ENCODE results near the gene SRRM3.
"Not testable (repeated sequence)": the region's sequence is repeated elsewhere in the genome, so short reads cannot be mapped to it uniquely, and the experiment has no call there.

The SRRM3 gene

DNA sequence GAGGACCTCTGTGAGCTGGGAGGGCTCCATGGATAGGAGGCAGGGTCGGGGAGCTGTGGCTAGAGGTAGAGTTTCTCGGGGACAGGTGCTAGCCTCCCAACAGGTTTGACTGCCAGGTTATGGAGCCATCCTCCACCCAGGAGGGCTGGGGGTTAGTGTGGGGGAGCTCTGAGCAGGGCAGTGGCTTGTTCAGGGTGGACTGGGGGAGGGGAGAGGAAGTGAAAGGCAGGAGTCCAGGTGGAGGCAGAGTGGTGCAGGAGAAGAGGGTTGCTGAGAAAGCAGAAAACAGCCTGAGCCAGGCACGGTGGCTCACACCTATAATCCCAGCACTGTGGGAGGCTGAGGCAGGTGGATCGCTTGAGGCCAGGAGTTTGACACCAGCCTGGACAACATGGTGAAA lies 60.2 kb downstream of the SRRM3 start:
- H3K36me3 Mint-ChIP-seq: no peaks in the 10 kb centered on the region
- no peak overlapping the region for H3K27ac Mint-ChIP-seq
- H3K4me3 Mint-ChIP-seq: no peak overlapping the region
- H3K4me1 Mint-ChIP-seq: no peaks in the 10 kb centered on the region
- no peaks in the 10 kb centered on the region for H3K9me3 Mint-ChIP-seq
- H3K27me3 Mint-ChIP-seq: peaks cover 18% of the 10 kb centered on the region

DNA sequence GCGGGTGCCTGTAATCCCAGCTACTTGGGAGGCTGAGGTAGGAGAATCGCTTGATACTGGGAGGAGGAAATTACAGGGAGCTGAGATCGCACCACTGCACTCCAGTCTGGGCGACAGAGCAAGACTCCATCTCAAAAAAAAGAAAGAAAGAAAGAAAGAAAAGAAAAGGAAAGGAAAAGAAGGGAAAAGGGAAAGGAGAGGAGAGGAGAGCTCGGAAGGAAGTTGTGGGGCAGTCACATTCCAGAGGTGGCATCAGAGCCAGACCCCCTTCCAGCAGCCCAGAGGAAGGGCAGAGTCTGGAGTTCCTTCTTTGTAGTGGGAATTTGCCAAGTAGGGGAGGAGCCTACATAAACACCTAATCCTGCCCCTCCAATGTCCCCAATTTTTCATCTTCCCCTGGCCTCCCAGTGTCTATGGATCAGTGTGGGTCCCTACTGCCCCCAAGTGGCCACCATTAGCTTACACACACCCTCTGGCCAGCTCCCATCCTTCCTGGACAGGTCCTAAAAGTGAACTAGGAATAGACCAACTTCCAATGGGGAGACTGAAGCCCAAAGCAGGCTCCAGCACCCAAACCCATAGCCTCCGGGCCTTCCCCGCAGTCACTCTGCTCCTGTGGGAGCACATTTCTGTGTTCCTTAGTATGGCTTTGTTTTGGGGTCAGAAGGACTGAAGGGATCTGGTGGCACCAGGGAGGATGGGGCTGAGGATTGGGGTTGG lies 61.1 kb downstream of the SRRM3 start:
- H3K4me3 Mint-ChIP-seq: no peak overlapping the region
- no peaks in the 10 kb centered on the region for H3K9me3 Mint-ChIP-seq
- H3K27ac Mint-ChIP-seq: no peak overlapping the region
- H3K36me3 Mint-ChIP-seq: no peaks in the 10 kb centered on the region
- peaks cover 18% of the 10 kb centered on the region for H3K27me3 Mint-ChIP-seq
- no peaks in the 10 kb centered on the region for H3K4me1 Mint-ChIP-seq

DNA sequence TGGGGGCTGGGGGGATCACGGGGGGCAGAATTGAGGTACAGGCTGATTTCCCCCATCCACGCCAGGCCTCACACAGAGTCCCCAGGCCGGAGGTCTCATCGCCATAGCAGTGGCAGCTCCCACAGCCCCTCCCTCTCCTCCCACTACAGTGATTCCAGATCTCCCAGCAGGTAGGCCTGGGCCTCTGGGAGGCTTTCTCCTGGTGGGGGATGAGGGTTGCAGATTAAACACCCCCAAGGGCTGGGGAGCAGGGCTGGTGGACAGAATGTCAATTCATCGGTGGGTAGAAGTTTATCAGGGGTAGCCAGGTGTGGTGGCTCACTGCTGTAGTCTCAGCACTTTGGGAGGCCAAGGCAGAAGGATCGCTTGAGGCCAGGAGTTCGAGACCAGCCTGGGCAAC lies 63.6 kb downstream of the SRRM3 start:
- H3K9me3 Mint-ChIP-seq: no peaks in the 10 kb centered on the region
- H3K4me1 Mint-ChIP-seq: no peaks in the 10 kb centered on the region
- H3K27me3 Mint-ChIP-seq: peaks cover 21% of the 10 kb centered on the region
- H3K4me3 Mint-ChIP-seq: no peak overlapping the region
- no peak overlapping the region for H3K27ac Mint-ChIP-seq
- no peaks in the 10 kb centered on the region for H3K36me3 Mint-ChIP-seq

DNA sequence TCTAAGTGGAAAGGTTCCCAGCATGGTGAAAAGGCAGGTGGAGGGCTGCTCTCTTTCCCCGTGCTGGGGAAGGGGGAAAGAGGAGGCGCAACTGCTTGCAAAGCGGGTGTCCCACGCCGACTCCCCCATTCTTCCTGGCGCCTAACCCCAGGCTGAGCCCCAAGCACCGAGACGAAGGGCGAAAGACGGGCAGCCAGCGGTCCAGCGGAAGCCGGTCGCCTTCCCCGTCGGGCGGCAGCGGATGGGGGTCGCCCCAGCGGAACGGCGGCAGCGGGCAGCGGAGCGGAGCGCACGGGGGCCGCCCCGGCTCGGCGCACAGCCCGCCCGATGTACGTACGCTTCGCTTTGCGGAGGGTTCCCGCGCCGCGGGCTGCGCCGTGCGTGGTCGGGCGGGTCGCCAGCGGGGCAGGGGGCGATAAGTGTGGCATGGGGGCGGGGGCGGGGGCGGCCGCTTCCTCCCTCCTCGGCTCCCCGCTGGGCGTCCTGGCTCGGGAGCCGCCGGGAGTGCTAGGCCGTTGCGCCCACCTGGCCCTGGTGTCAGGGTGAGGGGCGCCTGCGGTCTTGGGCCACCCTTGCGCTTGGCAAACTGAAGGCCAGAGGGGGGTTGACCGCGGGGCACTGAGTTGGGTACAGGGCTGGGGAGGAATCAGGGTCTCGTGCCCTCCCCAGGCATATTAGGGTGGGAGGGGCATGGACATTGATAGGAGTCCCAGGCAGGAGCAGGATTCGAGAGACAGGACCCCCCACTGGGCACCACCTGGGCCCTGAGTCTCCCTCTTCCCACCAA lies 65.6 kb downstream of the SRRM3 start:
- H3K27ac Mint-ChIP-seq: no peak overlapping the region

DNA sequence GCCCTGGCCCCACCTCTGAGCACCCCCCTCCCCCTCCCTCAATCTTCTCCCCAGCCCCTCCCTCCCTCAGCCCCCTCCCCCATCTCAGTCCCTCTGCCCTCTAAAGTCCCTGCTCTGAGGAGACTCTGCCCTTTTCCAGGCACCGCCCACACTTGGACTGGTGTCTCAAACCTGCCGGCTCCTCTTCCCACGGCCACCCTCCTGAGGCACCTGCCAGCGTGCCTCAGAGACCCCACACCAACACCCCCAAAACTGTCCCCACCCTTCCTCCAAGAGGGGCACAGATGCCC lies 66.1 kb downstream of the SRRM3 start:
- H3K27ac Mint-ChIP-seq: no peak overlapping the region
- peaks cover 15% of the 10 kb centered on the region for H3K27me3 Mint-ChIP-seq
- H3K36me3 Mint-ChIP-seq: no peaks in the 10 kb centered on the region
- H3K4me1 Mint-ChIP-seq: peaks cover 2% of the 10 kb centered on the region
- H3K9me3 Mint-ChIP-seq: no peaks in the 10 kb centered on the region
- no peak overlapping the region for H3K4me3 Mint-ChIP-seq

More for the DNA sequence above, 65.6 kb downstream of the SRRM3 start:
- Mint-ChIP-seq H3K4me3 (peak overlapping the region; percentile 36), H3K27me3 (peaks cover 17% of the 10 kb centered on the region), H3K4me1 (no peaks in the 10 kb centered on the region), H3K36me3 (no peaks in the 10 kb centered on the region), H3K9me3 (no peaks in the 10 kb centered on the region)

DNA sequence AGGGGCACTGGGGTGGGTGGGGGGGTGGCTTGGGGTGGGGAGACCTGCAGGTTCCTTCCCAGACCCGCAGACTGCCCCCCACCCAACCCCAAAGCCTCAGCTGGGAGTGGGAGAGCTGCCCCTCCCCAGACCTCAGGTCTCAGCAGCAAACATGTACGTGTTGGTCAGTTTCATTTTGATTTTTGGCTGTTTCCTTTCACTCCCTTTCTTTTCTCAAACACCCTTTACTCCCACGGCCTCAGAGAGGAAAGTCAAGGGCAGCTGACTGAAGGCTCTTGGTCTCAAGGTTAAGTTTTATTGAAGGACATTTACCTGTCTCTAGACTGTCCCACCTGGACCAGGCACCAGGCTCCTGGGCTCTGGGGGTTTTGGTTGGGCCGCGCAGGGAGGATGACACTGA lies 66.7 kb downstream of the SRRM3 start:
- Mint-ChIP-seq H3K4me1 (peaks cover 5% of the 10 kb centered on the region), H3K4me3 (no peak overlapping the region), H3K27ac (no peak overlapping the region), H3K27me3 (peaks cover 14% of the 10 kb centered on the region), H3K9me3 (no peaks in the 10 kb centered on the region), H3K36me3 (no peaks in the 10 kb centered on the region)

DNA sequence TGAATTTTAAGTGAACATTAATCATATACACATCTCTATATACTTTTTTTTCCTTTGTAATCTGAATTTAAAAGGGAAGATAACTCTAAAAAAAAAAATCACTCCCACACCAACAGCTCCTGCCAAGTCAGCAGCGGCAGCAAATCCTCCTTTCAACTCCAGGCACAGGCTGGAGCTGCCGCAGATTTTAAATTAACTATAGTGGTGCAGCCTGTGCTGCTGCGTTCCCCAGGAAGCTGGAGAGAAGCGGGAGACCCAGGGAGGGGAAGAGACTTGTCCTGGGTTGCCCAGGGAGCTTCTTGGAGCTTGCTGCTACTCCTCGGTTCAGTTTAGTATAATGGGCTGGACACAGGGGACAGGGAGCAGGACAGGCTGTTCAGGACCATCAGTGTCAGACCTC lies 68.2 kb downstream of the SRRM3 start:
- Mint-ChIP-seq H3K36me3 (no peaks in the 10 kb centered on the region), H3K9me3 (no peaks in the 10 kb centered on the region), H3K4me1 (peaks cover 9% of the 10 kb centered on the region), H3K27ac (no peak overlapping the region), H3K4me3 (no peak overlapping the region), H3K27me3 (peaks cover 10% of the 10 kb centered on the region)

DNA sequence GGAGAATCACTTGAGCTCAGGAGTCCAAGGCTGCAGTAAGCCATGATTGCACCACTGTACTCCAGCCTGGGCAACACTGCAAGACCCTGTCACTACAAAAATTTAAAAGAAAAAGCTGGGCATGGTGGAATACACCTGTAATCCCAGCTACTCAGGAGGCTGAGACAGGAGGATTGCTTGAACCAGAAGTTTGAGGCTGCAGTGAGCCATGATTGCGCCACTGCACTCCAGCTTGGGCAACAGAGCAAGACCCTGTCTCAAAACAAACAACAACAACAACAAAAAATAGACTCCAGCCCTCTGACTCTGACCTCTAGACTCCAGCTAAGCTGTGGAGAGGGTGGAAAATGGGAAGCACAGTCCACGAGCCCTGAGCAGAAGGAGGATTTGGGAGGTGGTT lies 69.7 kb downstream of the SRRM3 start:
- H3K36me3 Mint-ChIP-seq, H3K4me1 Mint-ChIP-seq, H3K4me3 Mint-ChIP-seq, H3K27ac Mint-ChIP-seq, H3K9me3 Mint-ChIP-seq: not testable (repeated sequence)
- peaks cover 13% of the 10 kb centered on the region for H3K27me3 Mint-ChIP-seq

DNA sequence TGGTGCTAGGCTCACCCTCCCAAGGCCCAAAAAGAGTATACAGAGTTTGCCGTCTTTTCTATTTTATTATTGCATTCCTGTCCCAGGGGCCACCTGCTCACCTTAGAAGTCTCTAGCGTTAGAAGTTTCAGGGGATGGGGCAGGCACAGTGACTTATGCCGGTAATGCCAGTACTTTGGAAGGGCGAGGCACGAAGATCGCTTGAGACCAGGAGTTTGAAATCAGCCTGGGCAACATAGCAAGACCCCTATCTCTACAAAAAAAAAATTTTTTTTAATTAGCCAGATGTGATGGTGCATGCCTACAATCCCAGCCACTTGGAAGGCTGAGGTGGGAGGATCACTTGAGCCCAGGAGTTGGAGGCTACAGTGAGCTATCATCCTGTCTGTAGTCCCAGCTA lies 70.4 kb downstream of the SRRM3 start:
- Mint-ChIP-seq H3K27ac (no peak overlapping the region), H3K4me1 (peaks cover 9% of the 10 kb centered on the region), H3K36me3 (no peaks in the 10 kb centered on the region), H3K27me3 (peaks cover 13% of the 10 kb centered on the region), H3K9me3 (no peaks in the 10 kb centered on the region), H3K4me3 (no peak overlapping the region)

DNA sequence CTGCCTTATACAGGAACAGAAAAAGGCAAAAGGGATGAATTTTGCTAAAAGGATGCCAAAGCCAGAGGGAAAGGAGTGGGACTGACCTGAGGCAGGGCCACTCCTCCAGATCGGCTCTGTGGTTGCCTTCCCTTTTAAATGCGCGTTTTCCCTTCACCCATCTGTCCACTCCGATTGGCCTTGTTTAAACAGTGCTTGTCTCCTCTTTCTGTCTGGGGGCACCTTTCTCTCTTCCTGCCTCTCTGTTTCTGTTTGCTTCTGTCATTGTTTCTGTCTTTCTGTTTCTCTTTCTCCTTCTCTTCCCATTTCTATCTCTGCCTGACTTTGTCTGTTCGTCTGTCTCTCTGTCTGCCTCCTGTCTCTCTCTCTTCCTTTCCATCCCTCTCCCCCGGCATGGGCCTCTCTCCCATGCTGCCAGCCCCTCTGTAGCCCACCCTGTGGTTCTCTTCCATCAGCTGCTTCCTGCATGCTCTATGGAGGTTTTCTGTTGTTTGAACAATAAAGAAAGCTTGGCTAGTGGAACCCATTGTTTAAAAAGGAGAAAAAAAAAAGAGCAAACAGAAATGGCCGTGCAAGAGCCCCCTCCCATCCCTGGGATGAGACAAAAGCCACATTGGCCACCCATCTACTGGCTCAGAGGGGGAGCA lies 71.3 kb downstream of the SRRM3 start:
- no peak overlapping the region for H3K27ac Mint-ChIP-seq
- no peaks in the 10 kb centered on the region for H3K36me3 Mint-ChIP-seq
- H3K27me3 Mint-ChIP-seq: peaks cover 12% of the 10 kb centered on the region
- no peaks in the 10 kb centered on the region for H3K9me3 Mint-ChIP-seq
- H3K4me3 Mint-ChIP-seq: no peak overlapping the region
- peaks cover 9% of the 10 kb centered on the region for H3K4me1 Mint-ChIP-seq

DNA sequence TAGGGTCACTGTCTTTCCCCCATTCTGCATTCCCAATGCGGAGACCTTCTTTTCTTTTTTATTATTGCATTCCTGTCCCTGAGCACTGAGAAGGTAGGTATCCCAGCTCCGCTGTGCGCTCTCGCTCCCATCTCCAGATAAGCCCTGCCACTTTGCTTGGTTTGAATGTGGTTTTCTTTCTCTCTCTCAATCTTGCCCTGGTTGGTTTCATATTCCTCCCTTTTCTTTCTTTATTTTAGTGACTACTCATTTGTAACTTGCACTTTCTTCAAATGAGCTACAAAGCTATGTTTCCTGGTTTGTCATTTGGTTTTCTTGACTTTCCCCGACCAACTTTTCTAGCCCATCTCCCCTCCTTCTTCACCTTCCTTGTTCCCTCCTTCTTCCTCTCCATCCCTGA lies 71.8 kb downstream of the SRRM3 start:
- Mint-ChIP-seq H3K4me1 (peaks cover 9% of the 10 kb centered on the region), H3K4me3 (no peak overlapping the region), H3K9me3 (no peaks in the 10 kb centered on the region), H3K36me3 (no peaks in the 10 kb centered on the region), H3K27ac (no peak overlapping the region), H3K27me3 (peaks cover 9% of the 10 kb centered on the region)

DNA sequence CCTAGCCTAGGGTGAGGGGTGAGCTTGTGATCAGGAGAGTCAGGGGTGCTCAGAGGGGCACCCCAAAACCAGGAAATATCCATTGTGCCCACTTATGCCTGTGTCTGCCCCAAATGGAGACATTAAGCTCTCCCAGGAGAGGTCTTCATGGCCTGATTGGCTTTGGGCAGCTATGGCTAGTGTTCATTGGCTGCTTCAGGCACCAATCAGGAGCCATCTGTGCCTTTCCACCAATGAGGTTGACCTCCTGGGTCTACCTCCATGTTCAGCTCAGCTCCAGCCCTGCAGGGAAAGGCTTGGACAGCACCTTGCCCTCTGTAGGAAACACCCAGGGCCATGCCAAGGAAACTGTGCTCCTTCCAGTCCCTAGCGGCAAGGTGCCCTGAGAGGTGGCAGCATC lies 76.8 kb downstream of the SRRM3 start:
- H3K4me3 Mint-ChIP-seq: no peak overlapping the region
- no peaks in the 10 kb centered on the region for H3K36me3 Mint-ChIP-seq
- H3K27ac Mint-ChIP-seq: no peak overlapping the region
- peaks cover 12% of the 10 kb centered on the region for H3K4me1 Mint-ChIP-seq
- H3K27me3 Mint-ChIP-seq: peaks cover 26% of the 10 kb centered on the region
- H3K9me3 Mint-ChIP-seq: no peaks in the 10 kb centered on the region

DNA sequence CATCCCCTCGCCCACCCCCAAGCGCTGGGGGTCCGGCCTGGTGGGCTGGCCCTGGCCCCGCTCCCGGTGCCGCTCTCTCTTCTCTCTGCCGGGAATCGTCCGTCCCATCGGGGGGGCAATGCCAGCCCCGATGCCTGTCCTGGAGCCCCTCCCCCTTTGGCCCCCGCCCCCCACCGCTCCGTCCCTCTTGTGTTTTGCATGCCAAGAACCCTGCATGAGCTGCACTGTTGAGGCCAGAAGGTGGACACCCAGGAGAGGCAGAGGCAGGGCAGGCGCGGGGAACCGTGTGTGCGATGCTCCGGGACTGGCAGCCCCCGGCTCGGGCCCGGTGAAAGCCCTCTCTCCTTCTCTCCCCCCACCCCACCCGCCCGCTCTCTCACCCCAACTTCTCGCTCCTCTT lies 78.7 kb downstream of the SRRM3 start:
- Mint-ChIP-seq H3K9me3 (no peaks in the 10 kb centered on the region), H3K4me3 (peak overlapping the region; percentile 83), H3K36me3 (no peaks in the 10 kb centered on the region), H3K27ac (no peak overlapping the region), H3K27me3 (peaks cover 33% of the 10 kb centered on the region), H3K4me1 (peaks cover 10% of the 10 kb centered on the region)

DNA sequence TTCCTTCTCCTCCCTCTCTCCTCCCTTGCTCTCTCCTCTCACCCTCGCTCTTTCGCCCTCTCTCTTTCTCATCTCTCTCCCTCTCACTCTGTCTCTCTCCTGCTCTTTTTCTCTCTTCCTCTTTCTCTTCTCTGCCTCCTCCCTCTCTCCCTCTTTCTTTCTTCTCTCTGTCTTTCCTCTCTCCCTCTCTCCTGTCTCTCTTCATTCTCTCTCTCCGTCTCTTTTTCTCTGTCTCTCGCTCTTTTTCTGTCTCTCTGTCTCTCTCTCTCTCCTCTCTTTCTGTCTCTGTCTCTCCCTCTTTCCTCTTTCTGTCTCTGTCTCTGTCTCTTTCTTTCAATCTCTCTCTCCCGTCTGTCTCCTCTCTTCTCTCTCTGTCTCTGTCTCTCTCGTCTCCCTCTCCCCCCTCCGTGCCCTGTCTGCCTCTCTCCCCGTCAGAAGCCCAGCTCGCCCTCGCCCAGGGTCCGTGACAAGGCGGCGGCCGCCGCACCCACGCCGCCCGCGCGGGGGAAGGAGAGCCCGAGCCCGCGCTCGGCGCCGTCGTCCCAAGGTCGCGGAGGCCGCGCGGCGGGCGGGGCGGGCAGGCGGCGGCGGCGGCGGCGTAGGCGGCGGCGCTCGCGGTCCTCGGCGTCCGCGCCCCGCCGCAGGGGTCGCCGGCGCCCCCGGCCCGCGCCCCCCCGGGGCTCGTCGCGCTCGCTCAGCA lies 79.5 kb downstream of the SRRM3 start:
- Mint-ChIP-seq H3K27me3 (peaks cover 30% of the 10 kb centered on the region), H3K4me1 (peaks cover 10% of the 10 kb centered on the region), H3K36me3 (no peaks in the 10 kb centered on the region), H3K9me3 (no peaks in the 10 kb centered on the region), H3K4me3 (peak overlapping the region; percentile 83), H3K27ac (no peak overlapping the region)

DNA sequence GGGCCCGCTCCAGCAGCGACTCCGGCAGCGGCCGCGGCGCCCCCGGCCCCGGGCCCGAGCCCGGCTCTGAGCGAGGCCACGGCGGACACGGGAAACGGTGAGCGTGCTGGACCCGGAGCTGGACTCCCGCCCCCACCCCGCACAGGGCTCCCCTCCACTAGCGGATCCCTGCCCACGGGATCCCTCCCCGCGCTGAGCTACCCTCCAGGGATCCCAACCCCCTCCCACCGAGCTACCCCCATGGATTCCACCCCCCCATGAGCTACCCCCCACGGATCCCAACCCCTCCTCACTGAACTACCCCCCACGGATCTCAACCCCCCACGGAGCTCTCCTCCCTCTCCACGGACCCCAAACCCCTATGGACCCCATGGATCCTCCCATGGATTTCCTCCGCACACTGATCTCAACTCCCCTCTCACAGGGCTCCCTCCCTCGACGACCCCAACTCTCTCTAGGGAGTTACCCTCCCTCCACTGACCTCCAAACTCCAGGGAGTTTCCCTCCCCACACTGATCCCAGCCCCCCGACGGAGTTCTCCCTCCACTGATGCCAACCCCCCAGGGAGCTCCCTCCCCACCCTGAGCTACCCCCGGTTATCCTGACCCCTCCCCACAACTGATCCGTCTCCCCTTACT lies 80.1 kb downstream of the SRRM3 start:
- Mint-ChIP-seq H3K27me3 (peaks cover 28% of the 10 kb centered on the region), H3K4me3 (peak overlapping the region; percentile 64), H3K4me1 (peaks cover 10% of the 10 kb centered on the region), H3K36me3 (no peaks in the 10 kb centered on the region), H3K27ac (no peak overlapping the region), H3K9me3 (no peaks in the 10 kb centered on the region)

All from activated naive CD4-positive, alpha-beta T cell treated with anti-CD3 and anti-CD28 coated beads, Interleukin-2, amount 50 U/mL, for 24 hours (primary cell).